ENCODE results near the gene TLE6.

Gene TLE6

DNA sequence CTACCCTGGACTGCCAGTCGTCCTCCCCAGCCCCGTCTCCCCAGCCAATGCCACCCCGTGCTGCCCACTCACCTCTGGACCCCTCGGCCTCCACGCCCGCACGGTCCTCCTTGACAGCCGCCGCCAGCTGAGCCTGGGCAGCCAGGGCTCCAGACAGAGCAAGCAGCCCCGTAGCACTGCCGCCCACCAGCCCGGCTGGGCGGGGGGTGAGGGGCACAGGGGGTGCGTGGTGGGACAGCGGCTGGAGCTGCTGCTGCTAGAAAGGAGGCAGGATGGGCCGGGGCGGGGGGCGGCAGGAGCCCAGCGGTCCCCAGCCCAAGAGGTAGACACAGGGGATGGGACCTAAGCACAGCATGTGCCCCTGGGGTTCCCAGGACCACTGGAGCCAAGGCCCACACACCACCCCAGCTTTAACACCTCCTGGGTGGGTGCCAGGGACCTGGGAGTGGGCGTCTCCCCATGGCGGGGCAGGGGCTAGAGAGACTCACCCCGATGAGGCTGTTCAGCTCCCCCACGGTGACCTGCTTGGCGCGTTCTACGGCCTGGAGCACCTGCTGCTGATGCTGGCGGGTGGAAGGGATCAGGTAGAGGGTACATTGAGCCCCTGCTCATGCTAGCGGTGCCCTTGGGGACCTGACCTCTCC is 42.0 kb downstream of the TLE6 start:
- intact Hi-C loops (cut with DNase I) = no loop called here
- no peak for DNase-seq

DNA sequence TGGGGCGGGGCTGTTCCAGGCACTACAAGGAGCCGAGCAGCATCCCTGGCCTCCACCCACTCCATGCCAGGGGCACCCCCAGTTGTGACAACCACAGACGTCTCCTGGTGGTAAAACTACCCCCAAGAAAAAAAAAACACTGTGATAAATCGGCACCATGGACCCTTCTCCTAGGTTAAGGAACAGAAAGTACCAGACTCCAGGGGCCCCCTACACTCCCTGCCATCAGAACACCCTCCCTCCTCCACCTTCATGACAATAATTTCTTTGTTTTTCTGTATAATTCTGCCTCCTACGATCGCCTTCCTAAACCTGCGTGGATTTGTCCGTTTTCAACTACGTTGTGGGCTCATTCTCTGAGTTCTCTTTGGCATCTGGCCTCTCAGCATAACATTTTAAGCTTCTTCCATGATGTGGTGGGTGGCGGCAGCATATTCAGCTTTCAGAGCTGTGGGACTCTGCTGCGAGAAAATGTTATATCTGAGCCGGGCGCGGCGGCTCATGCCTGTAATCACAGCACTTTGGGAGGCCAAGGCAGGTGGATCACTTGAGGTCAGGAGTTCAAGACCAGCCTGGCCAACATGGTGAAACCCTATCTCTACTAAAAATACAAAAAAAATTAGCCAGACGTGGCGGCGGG is 43.1 kb downstream of the TLE6 start:
- intact Hi-C loops (cut with DNase I) = no loop called here
- DNase-seq = peak in 36 of 42 donors; percentile 8 to 79 (median 38)

DNA sequence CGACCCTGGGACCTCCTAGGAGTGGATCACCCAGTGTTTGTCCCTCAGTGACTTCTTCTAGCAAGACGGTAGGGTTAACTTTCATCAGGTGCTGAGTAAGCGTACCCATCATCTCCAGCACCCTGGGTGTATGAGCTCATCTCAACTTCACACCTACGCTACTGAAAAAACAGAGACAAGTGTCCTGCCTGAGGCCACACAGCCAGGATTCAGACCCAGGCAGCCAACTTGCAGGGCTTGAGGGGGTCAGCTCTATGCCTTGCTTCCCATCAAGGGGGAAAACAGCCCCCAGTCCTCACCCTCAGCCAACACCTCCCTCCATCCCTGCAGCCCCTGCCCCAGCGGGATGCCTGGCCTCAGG is 47.1 kb downstream of the TLE6 start:
- DNase-seq = no peak
- intact Hi-C loops (cut with DNase I) = no loop called here

DNA sequence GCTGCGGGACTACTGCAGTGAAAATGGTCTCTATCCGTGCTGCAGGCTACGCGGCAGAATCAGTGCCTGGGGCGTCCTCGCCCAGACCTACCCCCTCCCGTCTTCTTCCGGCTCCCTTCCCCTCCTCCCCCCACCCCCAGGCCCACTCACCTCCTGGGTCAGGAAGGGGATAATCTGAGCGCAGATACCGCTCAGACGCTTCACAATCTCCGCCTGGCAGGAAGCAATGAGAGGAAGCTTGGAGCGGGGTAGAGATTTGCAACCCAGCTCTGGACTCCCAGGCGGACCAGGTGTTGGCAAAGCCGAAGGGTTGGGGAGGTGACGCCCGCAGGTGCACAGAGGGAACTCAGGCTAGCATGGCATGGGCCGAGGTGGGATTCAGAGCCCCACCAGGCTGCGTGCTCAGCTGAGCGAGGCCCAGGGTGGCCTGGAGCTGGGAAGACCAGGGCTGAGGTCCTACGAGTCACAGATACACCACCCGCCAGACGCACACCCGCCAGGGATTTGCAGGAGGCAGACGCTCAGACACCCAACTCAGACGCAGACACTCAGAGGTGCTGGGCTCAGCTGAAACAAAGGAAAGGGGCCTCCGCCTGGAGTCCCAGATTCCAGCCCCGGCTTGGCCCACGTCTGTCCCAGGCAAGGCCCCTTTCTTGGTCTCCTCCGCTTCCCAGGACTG is 47.6 kb downstream of the TLE6 start:
- no peak for DNase-seq
- intact Hi-C loops (cut with DNase I) = no loop called here

GRCh38 chr19:3025549-3025886 is 48.2 kb downstream of the TLE6 start:
- intact Hi-C loops (cut with DNase I) = no loop called here

GRCh38 chr19:3026768-3027167 is 49.4 kb downstream of the TLE6 start:
- intact Hi-C loops (cut with DNase I) = no loop called here
- DNase-seq = no peak

More at GRCh38 chr19:3025549-3025886, 48.2 kb downstream of the TLE6 start:
- DNase-seq = no peak

- intact Hi-C loops (cut with DNase I) = no loop called here
- DNase-seq = no peak
Observed at GRCh38 chr19:3027292-3027691, 49.9 kb downstream of the TLE6 start.

GRCh38 chr19:3027981-3028304 is 50.6 kb downstream of the TLE6 start:
- no peak for DNase-seq
- intact Hi-C loops (cut with DNase I) = no loop called here

GRCh38 chr19:3028305-3029064 is 51.1 kb downstream of the TLE6 start:
- intact Hi-C loops (cut with DNase I) = no loop called here

GRCh38 chr19:3029065-3029923 is 51.9 kb downstream of the TLE6 start, which contains the start of gene TLE2:
TLE2 (minus strand) TSS chr19:3029280; CDS start chr19:3028904, 376 bp downstream.
- no peak for DNase-seq
- intact Hi-C loops (cut with DNase I) = no loop called here

More at GRCh38 chr19:3028305-3029064, 51.1 kb downstream of the TLE6 start:
- no peak for DNase-seq

GRCh38 chr19:3031607-3031867 is 54.2 kb downstream of the TLE6 start:
- no peak for DNase-seq
- intact Hi-C loops (cut with DNase I) = loop anchor here (10.0 kb wide), 1 partner anchor 57 kb away; the partner anchor contains the start of gene TLE6

DNA sequence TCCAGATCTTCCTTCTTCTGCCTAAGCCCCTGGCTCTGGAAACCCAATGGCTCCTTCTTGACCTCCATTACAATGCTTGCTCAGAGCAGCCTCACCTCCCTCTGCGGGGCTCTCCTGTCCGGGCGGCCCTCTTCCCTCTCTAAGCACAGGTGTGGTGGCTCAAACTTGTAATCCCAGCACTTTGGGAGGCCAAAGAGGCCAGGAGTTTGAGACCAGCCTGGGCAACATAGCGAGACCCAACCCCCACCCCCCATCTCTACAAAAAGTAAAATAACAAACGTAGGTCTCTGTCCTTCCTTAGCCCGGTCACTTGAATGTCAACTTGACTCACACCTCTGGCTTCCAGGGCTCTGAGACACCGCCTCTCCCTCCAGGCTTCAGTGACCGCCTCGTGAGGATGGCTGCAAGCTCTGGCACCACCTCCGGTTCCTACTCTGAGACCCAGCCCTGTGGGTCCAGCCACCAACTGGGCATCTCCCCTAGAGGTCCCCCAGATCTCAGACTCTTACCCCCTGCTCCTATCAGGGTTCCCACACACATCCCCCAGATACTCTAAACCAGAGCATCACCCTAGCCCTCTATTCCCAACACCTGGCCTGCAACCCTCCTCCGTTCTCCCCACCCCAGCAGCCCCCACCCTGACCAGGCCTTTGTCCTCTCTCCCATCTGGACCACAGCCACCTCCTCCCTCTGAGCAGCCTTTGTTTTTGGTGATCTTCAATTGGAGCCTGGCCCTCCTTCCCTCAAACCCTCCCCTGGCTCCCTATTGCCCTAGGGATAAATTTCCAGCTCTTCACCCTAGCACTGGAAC is 56.4 kb downstream of the TLE6 start:
- peak in 8 of 42 donors; percentile 8 to 45 (median 40) for DNase-seq
- intact Hi-C loops (cut with DNase I) = loop anchor here (10.0 kb wide), 1 partner anchor 59 kb away; the partner anchor contains the start of gene TLE6

- DNase-seq = no peak
- intact Hi-C loops (cut with DNase I) = loop anchor here (10.0 kb wide), 1 partner anchor 60 kb away; the partner anchor contains the start of gene TLE6
Observed at GRCh38 chr19:3034406-3034655, 57.0 kb downstream of the TLE6 start.

GRCh38 chr19:3034656-3035541 is 57.5 kb downstream of the TLE6 start:
- peak in 8 of 42 donors; percentile 6 to 42 (median 27) for DNase-seq
- intact Hi-C loops (cut with DNase I) = loop anchor here (10.0 kb wide), 1 partner anchor 60 kb away; the partner anchor contains the start of gene TLE6

DNA sequence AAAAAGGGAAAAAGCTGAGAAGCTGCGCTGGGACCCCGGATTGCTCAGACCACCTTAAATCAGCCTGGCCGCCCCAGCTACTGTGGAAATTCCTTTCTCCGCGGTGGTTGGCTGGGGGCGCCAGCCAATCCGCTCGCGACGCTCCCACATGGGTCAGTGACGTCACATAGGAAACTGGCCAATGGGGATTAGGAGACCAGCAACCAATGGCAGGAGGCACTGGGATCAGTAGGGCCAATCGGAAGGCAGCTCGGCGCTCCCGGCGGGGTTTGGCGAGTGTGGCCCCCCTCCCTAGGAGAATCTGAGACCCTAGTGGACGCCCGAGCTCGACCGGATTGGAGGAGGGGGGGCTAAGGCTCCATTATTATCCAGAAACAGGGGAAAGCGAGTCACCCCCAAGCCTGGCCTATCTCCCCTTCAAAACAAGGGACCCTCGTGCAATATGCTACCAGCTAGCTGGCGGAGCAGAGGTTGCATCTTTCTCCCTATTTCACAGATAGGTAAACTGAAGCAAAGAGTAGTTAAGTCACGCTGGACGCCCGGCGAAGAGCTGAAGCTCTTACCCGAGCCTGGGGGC is 58.3 kb downstream of the TLE6 start:
- DNase-seq = peak; percentile 91 to 99 (median 96)
- intact Hi-C loops (cut with DNase I) = loop anchor here (10.0 kb wide), 1 partner anchor 61 kb away; the partner anchor contains the start of gene TLE6

- peak; percentile 88 to 99 (median 96) for DNase-seq
- intact Hi-C loops (cut with DNase I) = loop anchor here (10.0 kb wide), 1 partner anchor 62 kb away; the partner anchor contains the start of gene TLE6
Observed at GRCh38 chr19:3036119-3036976, 59.0 kb downstream of the TLE6 start.
